Left hindlimb (tissue), 1 donor: ENCODE results near the gene ZFR.
"Not testable (repeated sequence)": the region's sequence is repeated elsewhere in the genome, so short reads cannot be mapped to it uniquely, and the experiment has no call there.

Experiments used
- DNase-seq: peaks from one replicate; pipeline ENCODE4 v3.0.0-alpha.2; 2018

The ZFR gene

GRCh38 chr5:32315221-32316014, 129.1 kb downstream of the ZFR start:
- no peak for DNase-seq

DNA sequence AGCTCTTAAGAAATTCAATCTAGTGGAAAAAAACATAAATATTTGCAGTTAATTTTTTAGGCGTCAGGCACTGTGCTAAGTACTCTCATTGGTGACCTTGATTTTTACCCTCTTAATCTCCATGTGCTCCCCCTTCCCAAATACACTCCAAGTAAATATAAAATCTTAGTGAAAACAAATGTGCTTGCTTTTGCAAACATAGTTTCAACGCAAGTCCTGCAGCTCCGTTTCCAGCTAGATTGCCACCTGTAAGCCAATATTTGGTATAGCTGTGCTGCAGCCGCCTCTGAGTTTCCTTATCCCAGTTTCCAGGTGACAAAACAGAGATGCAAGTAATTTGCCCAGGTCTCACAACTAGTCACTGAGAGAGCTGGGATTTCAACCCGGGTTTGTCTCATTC, 129.9 kb downstream of the ZFR start:
- DNase-seq: no peak

GRCh38 chr5:32314152-32314488, 130.4 kb downstream of the ZFR start:
- DNase-seq: not testable (repeated sequence)

DNA sequence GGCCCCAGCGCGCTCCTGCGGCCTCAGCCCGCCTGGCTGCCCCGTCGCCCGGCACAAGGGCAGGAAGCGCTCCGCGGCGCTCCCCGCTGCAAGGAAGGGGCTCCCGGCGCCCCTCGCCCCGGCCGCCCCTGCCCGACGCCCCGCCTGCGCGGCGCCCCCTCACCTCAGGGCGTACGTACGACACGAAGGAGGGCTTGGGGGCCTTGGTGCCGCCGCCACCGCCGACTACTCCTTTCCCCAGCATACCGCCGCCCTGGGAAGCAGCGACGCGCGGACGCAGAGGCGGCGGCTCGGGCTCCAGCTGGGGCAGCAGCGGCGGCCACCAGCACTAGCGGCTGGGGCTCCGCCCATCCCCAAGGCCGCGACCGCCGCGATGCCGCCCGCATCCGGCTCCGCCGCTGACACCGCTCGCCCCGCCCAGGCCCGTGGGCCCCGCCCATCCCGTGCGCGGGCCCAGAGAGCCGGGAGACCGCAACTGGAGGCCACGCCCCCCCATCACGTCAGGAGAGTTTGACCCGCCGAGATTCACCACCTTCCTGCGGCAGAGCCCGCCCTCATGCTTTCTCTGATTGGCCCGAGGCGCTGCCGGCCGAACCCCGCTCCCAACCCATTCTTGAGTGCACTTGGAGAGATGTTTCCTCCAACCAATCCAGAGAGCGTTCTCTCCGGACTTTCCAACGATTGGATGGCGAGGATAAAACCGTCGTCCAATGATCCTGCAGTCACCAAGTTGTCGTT, 131.8 kb downstream of the ZFR start, which contains the start of gene MTMR12:
TSS of gene MTMR12 (minus strand) at position 345 of the 738 bp plus-strand sequence. CDS start at position 244, 101 bp downstream.
- DNase-seq: peak; percentile 100

GRCh38 chr5:32312197-32312594, 132.3 kb downstream of the ZFR start:
- peak; percentile 78 for DNase-seq

GRCh38 chr5:32311404-32312196, 132.9 kb downstream of the ZFR start:
- DNase-seq: no peak

- no peak for DNase-seq
These were observed 134.8 kb downstream of the ZFR start for GRCh38 chr5:32309761-32310160.

- DNase-seq: no peak
These were observed 135.6 kb downstream of the ZFR start for GRCh38 chr5:32308946-32309345.

- DNase-seq: no peak
These were observed 136.8 kb downstream of the ZFR start for GRCh38 chr5:32307769-32308194.

GRCh38 chr5:32304622-32305021, 139.9 kb downstream of the ZFR start:
- no peak for DNase-seq
